ENCODE data around the gene ZNF750. TPM values are rescaled to one million over a fixed set of nuclear protein-coding genes. Genes with fewer than 3 reads are reported as not detected.

Gene ZNF750
- total RNA-seq, 2 donors from 2014 or later, result not detected

DNA sequence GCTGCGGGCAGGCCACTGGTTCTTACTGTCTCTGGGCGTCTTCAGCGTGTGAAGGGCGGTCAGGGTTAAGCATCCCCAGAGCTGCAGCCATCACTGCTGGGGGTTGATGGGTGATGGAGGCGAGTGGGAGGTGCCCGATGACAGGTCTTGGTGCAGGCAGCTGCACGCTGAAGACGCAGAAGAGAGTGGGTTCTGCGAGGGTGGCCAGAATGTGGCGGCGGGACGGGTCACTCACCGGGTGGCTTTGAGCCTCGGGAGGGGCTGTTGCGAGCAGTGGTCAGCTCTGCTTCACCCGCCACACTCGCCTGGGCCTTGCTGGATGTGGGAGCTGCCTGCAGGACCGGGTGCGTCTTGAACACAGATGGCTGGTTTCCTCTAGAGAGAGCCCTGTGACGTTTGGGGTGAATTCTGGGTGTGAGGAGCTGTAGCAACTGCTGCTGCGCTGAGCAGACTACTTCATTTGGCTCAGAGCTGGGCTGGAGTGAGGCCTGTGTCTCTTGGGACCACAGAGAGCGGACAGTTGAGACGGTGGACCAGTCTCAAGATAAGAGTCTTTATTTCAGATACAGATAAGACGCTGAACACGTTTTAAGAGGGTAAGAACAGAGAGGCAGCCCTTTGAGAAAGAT is 44.6 kb upstream of the ZNF750 start:
- H3K27ac ChIP-seq, result peak overlapping the region in 3 of 4 donors; percentile 90 to 95 (median 94)
- no peaks in the 10 kb centered on the region for H3K36me3 ChIP-seq (replicated peaks in 1 of 2; ENCODE audit: insufficient read depth in 1 of 2, low read depth in 2 of 2)
- no peak for ATAC-seq
- H3K27me3 ChIP-seq, result no peaks in the 10 kb centered on the region
- H3K9me3 ChIP-seq, result no peaks in the 10 kb centered on the region
- no peak for TF ChIP-seq POLR2A (IDR thresholded peaks at IDR 0.05)
- TF ChIP-seq, protein P1, sequence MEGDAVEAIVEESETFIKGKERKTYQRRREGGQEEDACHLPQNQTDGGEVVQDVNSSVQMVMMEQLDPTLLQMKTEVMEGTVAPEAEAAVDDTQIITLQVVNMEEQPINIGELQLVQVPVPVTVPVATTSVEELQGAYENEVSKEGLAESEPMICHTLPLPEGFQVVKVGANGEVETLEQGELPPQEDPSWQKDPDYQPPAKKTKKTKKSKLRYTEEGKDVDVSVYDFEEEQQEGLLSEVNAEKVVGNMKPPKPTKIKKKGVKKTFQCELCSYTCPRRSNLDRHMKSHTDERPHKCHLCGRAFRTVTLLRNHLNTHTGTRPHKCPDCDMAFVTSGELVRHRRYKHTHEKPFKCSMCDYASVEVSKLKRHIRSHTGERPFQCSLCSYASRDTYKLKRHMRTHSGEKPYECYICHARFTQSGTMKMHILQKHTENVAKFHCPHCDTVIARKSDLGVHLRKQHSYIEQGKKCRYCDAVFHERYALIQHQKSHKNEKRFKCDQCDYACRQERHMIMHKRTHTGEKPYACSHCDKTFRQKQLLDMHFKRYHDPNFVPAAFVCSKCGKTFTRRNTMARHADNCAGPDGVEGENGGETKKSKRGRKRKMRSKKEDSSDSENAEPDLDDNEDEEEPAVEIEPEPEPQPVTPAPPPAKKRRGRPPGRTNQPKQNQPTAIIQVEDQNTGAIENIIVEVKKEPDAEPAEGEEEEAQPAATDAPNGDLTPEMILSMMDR (IDR thresholded peaks at IDR 0.05), result no peak
- WGBS, 2 donors, result 74 to 85% methylated on average over 21 to 25 of the region's 25 CpGs
- DNase-seq, result no peak
- no peak overlapping the region for H3K4me3 ChIP-seq
- H3K4me1 ChIP-seq, result peaks cover 55% of the 10 kb centered on the region
- intact Hi-C loops (cut with DNase I), result no loop called here

DNA sequence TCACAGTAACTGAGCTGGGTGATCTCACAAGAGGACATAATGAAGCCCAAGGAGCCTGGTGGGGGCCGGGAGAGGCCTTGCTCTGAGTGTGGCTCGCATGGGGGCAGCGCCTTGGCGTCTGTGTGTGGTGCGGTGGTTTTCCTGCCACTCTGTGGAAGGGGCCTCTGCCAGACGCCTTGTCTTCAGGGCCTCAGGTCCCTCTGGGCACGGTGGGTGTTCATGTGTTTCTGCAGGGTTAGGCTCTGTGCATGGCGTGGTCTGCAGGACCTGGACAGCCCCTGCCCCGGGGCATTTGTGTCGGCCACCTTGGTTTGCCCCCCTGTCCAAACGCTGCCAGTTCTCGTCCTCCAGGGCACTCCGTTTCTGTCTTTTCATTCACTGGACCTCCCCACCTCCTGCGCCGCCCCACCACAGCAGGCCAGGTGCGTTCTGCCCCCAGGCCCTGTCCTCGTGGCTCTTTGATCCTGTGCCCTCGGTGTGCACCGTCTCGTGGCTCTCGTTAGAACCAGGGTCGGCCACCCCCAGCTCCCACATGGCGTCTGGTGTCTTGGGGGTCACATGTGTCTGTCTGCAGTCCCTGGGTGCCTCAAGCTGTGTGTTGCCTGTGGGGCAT is 43.7 kb upstream of the ZNF750 start:
- Histone ChIP-seq H3K27ac (peak overlapping the region; percentile 89 to 95 (median 92)), H3K27me3 (no peaks in the 10 kb centered on the region), H3K4me1 (peaks cover 46% of the 10 kb centered on the region), H3K9me3 (no peaks in the 10 kb centered on the region), H3K4me3 (no peak overlapping the region), H3K36me3 (replicated peaks in 1 of 2; ENCODE audit: insufficient read depth in 1 of 2, low read depth in 2 of 2) (no peaks in the 10 kb centered on the region)
- DNase-seq (no peak), ATAC-seq (no peak)
- intact Hi-C loops (cut with DNase I), result no loop called here
- TF ChIP-seq, protein P1 (IDR thresholded peaks at IDR 0.05), result no peak
- TF ChIP-seq POLR2A (IDR thresholded peaks at IDR 0.05), result no peak
- WGBS, 2 donors, result 56 to 71% methylated on average over 15 to 23 of the region's 23 CpGs

DNA sequence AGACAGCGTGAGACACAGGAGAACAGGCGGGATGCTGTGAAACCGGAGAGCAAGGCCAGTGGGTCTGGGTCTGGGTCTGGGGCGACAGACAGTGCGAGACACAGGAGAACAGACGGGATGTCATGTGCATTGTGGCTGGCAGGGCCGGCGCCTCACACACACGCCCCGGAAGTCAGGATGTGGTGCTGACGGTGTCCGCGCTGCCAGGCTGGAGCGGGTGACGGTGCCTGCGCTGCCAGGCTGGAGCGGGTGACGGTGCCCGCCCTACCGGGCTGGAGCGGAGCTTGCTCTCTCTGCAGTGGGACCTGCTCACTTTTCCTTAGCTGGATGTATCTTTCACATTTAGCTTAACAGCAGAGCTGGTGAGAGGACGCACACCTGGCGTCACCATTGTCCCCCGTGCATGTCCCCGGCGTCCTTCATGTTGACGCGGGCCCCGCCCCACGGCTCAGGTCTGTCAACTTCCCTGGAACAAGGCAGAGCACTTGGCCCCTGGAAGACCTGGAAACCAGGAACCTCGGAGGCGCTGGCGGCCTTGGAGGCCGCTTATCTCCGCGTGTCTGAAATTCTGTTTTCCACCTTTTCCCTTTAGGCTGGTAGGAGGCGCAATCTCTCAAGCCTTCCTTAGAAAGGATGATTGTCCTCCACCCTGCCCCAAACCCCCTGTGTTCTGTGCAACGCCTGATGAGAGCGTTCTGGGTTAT is 43.0 kb upstream of the ZNF750 start:
- ATAC-seq (peak; percentile 92), DNase-seq (peak; percentile 91 to 95 (median 94))
- 22 to 26% methylated on average over 14 to 39 of the region's 39 CpGs for WGBS, 2 donors
- no peak overlapping the region for H3K4me3 ChIP-seq
- peak; percentile 62 to 85 (median 80) for TF ChIP-seq POLR2A (IDR thresholded peaks at IDR 0.05)
- TF ChIP-seq, protein P1 (IDR thresholded peaks at IDR 0.05), result peak in 4 of 7 experiments; percentile 38 to 53 (median 48)
- intact Hi-C loops (cut with DNase I), result no loop called here
- peaks cover 39% of the 10 kb centered on the region for H3K4me1 ChIP-seq
- peak overlapping the region; percentile 89 to 95 (median 92) for H3K27ac ChIP-seq
- H3K9me3 ChIP-seq, result no peaks in the 10 kb centered on the region
- H3K36me3 ChIP-seq (replicated peaks in 1 of 2; ENCODE audit: insufficient read depth in 1 of 2, low read depth in 2 of 2), result no peaks in the 10 kb centered on the region
- H3K27me3 ChIP-seq, result no peaks in the 10 kb centered on the region

DNA sequence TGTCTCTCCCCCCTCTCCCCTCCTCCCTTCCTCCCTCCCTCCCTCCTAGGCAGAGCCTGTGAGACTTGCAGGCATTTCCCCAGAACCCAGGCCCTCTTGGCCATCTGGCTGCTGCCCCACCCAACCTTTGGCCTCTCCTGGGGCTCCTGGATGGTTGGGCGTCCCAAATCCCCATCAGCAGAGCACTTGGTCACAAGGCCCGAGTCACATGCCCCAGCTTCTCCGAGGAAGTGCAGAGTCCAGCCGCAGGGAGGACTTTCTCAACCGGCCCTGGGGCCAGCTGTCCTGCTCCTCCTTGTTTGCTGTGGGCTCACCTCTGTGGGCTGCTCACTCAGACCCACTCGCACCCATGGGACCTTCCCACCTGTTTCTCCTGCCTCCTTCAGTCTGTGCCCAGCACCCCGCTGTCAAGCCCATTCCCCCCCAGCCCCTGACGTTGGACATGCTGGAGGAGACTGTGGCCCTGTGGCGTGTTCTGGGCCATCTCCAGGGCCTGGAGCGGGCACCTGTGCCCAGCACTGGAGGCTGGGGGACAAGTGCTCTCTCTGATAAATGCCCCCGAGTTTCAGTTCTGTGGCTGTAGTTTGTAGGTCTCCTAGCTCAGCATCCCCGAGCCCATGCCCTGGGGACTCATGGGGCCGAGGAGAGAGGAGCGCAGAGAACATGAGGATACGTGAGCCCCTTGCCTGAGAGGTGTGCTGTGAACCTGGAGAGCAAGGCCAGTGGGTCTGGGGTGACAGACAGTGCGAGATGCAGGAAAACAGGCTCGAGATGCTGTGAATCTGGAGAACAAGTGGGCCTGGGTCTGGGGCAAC is 42.3 kb upstream of the ZNF750 start:
- Histone ChIP-seq H3K4me1 (peaks cover 42% of the 10 kb centered on the region), H3K4me3 (no peak overlapping the region), H3K27me3 (no peaks in the 10 kb centered on the region), H3K9me3 (no peaks in the 10 kb centered on the region), H3K27ac (peak overlapping the region; percentile 89 to 95 (median 92)), H3K36me3 (replicated peaks in 1 of 2; ENCODE audit: insufficient read depth in 1 of 2, low read depth in 2 of 2) (no peaks in the 10 kb centered on the region)
- ATAC-seq, result no peak
- peak; percentile 50 to 67 (median 66) for DNase-seq
- TF ChIP-seq POLR2A (IDR thresholded peaks at IDR 0.05), result no peak
- TF ChIP-seq, protein P1 (IDR thresholded peaks at IDR 0.05), result no peak
- intact Hi-C loops (cut with DNase I), result no loop called here
- WGBS, 2 donors, result 65 to 71% methylated on average over 15 to 17 of the region's 17 CpGs
